Placental epithelial cell (primary cell): ENCODE results near the gene C1orf185. TPM values are rescaled to one million over a fixed set of nuclear protein-coding genes. Genes with fewer than 3 reads are reported as not detected.

ENCODE experiments used
- small RNA-seq: library from RNA; depleted of rRNA; stranded (forward); fragments of <200 nt; gene quantifications from one replicate; pipeline ENCODE3, GENCODE V24; 2012
- total RNA-seq: library from RNA; depleted of rRNA; stranded (reverse); fragments of >200 nt; gene quantifications from 2 replicates; pipeline ENCODE4 v1.2.3, GENCODE V29; 2012

Gene C1orf185
- total RNA-seq: not detected in 2 replicates

GRCh38 chr1:51101976-51102375, at the start of gene C1orf185:
TSS of gene C1orf185 (plus strand) at chr1:51102228. CDS start at chr1:51102234, 6 bp downstream.

Small RNA genes within 50 kb of the gene (small RNA-seq; reads per million reads assigned to genes)
- gene MIR4421: not detected
- gene MIR6500: not detected
- gene RF00019: not detected

Other genes with a start within 250 kb of the C1orf185 start
- 30.6 and 56.2 TPM in 2 replicates for gene FAF1, start 142.0 kb upstream of the C1orf185 start, total RNA-seq
- gene CDKN2C, start 132.0 kb upstream of the C1orf185 start, total RNA-seq: 6.7 and 7.9 TPM in 2 replicates
- gene RNF11, start 134.0 kb downstream of the C1orf185 start, total RNA-seq: 113 and 133 TPM in 2 replicates
- 0.65 and 1.2 TPM in 2 replicates for gene TTC39A, start 228.3 kb downstream of the C1orf185 start, total RNA-seq